Common myeloid progenitor, CD34-positive (primary cell): ENCODE results near the gene SLC16A6.
"Not testable (repeated sequence)": the region's sequence is repeated elsewhere in the genome, so short reads cannot be mapped to it uniquely, and the experiment has no call there.

Experiments
- CTCF ChIA-PET: fragments of 350-600 bp; sonication (Branson Sonifier 250); formaldehyde crosslinking; loops from one replicate; lab custom pipeline; 2021; ENCODE audit warnings: antibody characterized with exemption; lab: Charles Lee
- POLR2A ChIA-PET: fragments of 350-600 bp; sonication (Branson Sonifier 250); formaldehyde crosslinking; loops from one replicate; lab custom pipeline; 2021; ENCODE audit warnings: antibody characterized with exemption; lab: Charles Lee
- DNase-seq, 3 donors: peaks; one replicate each; pipeline versions ENCODE4 v3.0.0 to v3.0.0-alpha.2; 2013
- H3K27ac ChIP-seq, 2 experiments: 1 replicate in 1 of 2; 2 replicates in 1 of 2; pipeline ENCODE4 v1.7.0; 2013; ENCODE audit warnings: inconsistent platforms in 2 of 2, low read length in 2 of 2, mild to moderate bottlenecking in 2 of 2, low read depth in 1 of 2, moderate library complexity in 1 of 2; ENCODE audit not compliant: severe bottlenecking in 2 of 2, insufficient read depth in 1 of 2, poor library complexity in 1 of 2
- H3K27me3 ChIP-seq, 5 experiments: replicated peaks in 2 of 5; 1 replicate in 3 of 5; 2 replicates in 2 of 5; pipeline versions ENCODE4 v1.6.1 to v1.7.0; 2013; ENCODE audit warnings: low read length in 4 of 5, mild to moderate bottlenecking in 2 of 5, moderate library complexity in 2 of 5, inconsistent platforms in 1 of 5; ENCODE audit not compliant: insufficient read depth in 5 of 5, control insufficient read depth in 4 of 5
- H3K36me3 ChIP-seq, 4 experiments: 1 replicate in 2 of 4; 2 replicates in 2 of 4; pipeline versions ENCODE4 v1.6.1 to v1.7.0; 2013; ENCODE audit warnings: low read length in 3 of 4, control low read depth in 1 of 4, mild to moderate bottlenecking in 1 of 4; ENCODE audit not compliant: control insufficient read depth in 4 of 4, insufficient read depth in 4 of 4
- H3K4me1 ChIP-seq, 4 experiments: 1 replicate in 3 of 4; 2 replicates in 1 of 4; pipeline versions ENCODE4 v1.6.1 to v1.7.1; 2013; ENCODE audit warnings: low read length in 3 of 4, mild to moderate bottlenecking in 3 of 4, control low read depth in 1 of 4, inconsistent platforms in 1 of 4, moderate library complexity in 1 of 4; ENCODE audit not compliant: control insufficient read depth in 4 of 4, insufficient read depth in 4 of 4; ENCODE audit errors: control extremely low read depth in 1 of 4
- H3K4me3 ChIP-seq, 7 experiments: 1 replicate in 4 of 7; 2 replicates in 3 of 7; pipeline versions ENCODE4 v1.5.1 to v1.7.0; 2013; ENCODE audit warnings: mild to moderate bottlenecking in 7 of 7, low read length in 6 of 7, moderate library complexity in 6 of 7, inconsistent platforms in 2 of 7, low read depth in 2 of 7, control low read depth in 1 of 7; ENCODE audit not compliant: insufficient read depth in 4 of 7, control insufficient read depth in 1 of 7; ENCODE audit errors: extremely low read depth in 1 of 7
- H3K9me3 ChIP-seq, 5 experiments: 1 replicate in 4 of 5; 2 replicates in 1 of 5; pipeline versions ENCODE4 v1.6.1 to v1.7.1; 2013; ENCODE audit warnings: low read length in 4 of 5, mild to moderate bottlenecking in 2 of 5, inconsistent platforms in 1 of 5, low read depth in 1 of 5, moderate library complexity in 1 of 5; ENCODE audit not compliant: control insufficient read depth in 4 of 5, insufficient read depth in 2 of 5; ENCODE audit errors: control extremely low read depth in 1 of 5
- WGBS: methylation state at CpG from one replicate; pipeline ENCODE4 v1.1.5; 2013; ENCODE audit not compliant: insufficient coverage; 5-methylcytosine and 5-hydroxymethylcytosine counted together

The SLC16A6 gene

GRCh38 chr17:68234726-68235335, 56.1 kb downstream of the SLC16A6 start:
- H3K9me3 ChIP-seq, H3K27me3 ChIP-seq, H3K36me3 ChIP-seq, H3K4me3 ChIP-seq: not testable (repeated sequence)
- DNase-seq, result peak; percentile 81 to 94 (median 90)
- ChIA-PET CTCF (interaction anchor here (0.7 to 1.2 kb wide), 2 partner anchors 18 to 89 kb away, joined by 3 read pairs; no protein-coding TSS in a partner anchor), POLR2A (interaction anchor here (0.6 to 0.8 kb wide), 2 partner anchors 13 to 21 kb away, joined by 4 read pairs; partner anchors contain the start of gene AMZ2)
- 70% methylated on average over 6 of the region's 12 CpGs for WGBS
- Histone ChIP-seq H3K4me1 (peaks cover 4 to 39% (median 25%) of the 10 kb centered on the region in 4 experiments), H3K27ac (peak overlapping the region; percentile 25 to 43)

- H3K27me3 ChIP-seq, H3K9me3 ChIP-seq, H3K4me3 ChIP-seq, H3K27ac ChIP-seq, H3K36me3 ChIP-seq, POLR2A ChIA-PET, DNase-seq, CTCF ChIA-PET: not testable (repeated sequence)
- H3K4me1 ChIP-seq, result peaks cover 0 to 31% (median 15%) of the 10 kb centered on the region in 4 experiments
- WGBS, result no CpG with 5 or more reads among the region's 1 CpG
Measured at GRCh38 chr17:68232741-68233140, 58.2 kb downstream of the SLC16A6 start.

DNA sequence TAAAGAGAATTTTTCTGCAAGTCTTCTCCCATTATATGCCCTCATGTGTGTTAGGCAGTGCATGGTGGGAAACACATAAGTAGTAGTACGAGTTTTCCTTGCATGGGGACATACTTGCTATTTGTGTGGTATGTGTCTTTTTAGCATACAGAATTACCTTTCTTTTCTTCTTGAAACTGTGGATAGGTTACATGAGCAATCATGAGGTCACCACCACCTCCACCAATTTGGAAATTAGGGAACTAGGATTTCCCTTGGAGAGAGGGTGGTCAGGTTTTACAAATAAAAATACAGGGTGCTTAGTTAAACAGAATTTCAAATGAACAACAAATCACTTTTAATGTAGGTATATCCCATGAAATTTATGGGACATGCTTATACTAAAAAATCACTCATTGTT, 59.4 kb downstream of the SLC16A6 start:
- no peaks in the 10 kb centered on the region for H3K27me3 ChIP-seq
- peaks cover 0 to 22% (median 10%) of the 10 kb centered on the region in 4 experiments for H3K4me1 ChIP-seq
- no peak overlapping the region for H3K4me3 ChIP-seq
- H3K36me3 ChIP-seq, result no peaks in the 10 kb centered on the region
- ChIA-PET CTCF (no interaction called here), POLR2A (no interaction called here)
- H3K9me3 ChIP-seq, result no peaks in the 10 kb centered on the region
- no CpG with 5 or more reads among the region's 1 CpG for WGBS
- DNase-seq, result no peak
- no peak overlapping the region for H3K27ac ChIP-seq

DNA sequence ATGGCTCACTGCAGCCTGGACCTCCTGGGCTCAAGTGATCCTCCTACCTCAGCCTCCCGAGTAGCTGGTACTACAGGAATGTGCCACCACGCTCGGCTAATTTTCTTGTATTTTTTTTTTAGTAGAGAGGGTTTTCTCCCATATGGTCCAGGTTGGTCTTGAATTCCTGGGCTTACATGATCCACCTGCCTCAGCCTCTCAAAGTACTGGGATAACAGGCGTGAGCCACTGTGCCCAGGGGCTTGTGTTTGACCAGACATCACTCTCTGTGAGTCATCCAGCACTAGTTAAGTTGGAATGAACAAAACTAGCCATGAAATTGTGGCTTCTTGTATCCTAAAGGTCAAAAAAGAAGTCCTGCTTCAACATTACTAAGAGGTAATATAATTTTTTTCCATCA, 59.8 kb downstream of the SLC16A6 start:
- H3K9me3 ChIP-seq, H3K27ac ChIP-seq, DNase-seq, H3K27me3 ChIP-seq, POLR2A ChIA-PET, CTCF ChIA-PET, H3K36me3 ChIP-seq, H3K4me3 ChIP-seq: not testable (repeated sequence)
- whole genome bisulfite sequencing, result no CpG with 5 or more reads among the region's 4 CpGs
- H3K4me1 ChIP-seq, result peaks cover 0 to 22% (median 10%) of the 10 kb centered on the region in 4 experiments

GRCh38 chr17:68229619-68230018, 61.3 kb downstream of the SLC16A6 start:
- Histone ChIP-seq H3K27ac (no peak overlapping the region), H3K27me3 (no peaks in the 10 kb centered on the region), H3K4me1 (peaks cover 0 to 11% (median 6%) of the 10 kb centered on the region in 4 experiments), H3K36me3 (no peaks in the 10 kb centered on the region), H3K4me3 (no peak overlapping the region), H3K9me3 (no peaks in the 10 kb centered on the region)
- WGBS, result 92% methylated on average over 5 of the region's 8 CpGs
- CTCF ChIA-PET, result no interaction called here
- no peak for DNase-seq
- POLR2A ChIA-PET, result no interaction called here

- ChIA-PET CTCF (interaction anchor here (1.0 kb wide), 1 partner anchor 9 kb away, joined by 3 read pairs; no protein-coding TSS in a partner anchor), POLR2A (interaction anchor here (1.0 kb wide), 1 partner anchor 19 kb away, joined by 3 read pairs; the partner anchor contains the start of gene AMZ2)
- Histone ChIP-seq H3K27me3 (no peaks in the 10 kb centered on the region), H3K27ac (no peak overlapping the region), H3K4me3 (no peak overlapping the region), H3K4me1 (peaks cover 0 to 7% (median 4%) of the 10 kb centered on the region in 4 experiments), H3K9me3 (no peaks in the 10 kb centered on the region), H3K36me3 (no peaks in the 10 kb centered on the region)
- 75% methylated on average over 16 of the region's 17 CpGs for WGBS
- no peak for DNase-seq
Measured at GRCh38 chr17:68228817-68229570, 61.9 kb downstream of the SLC16A6 start.
